Caco-2 (cell line): ENCODE measurements around the gene SLC11A2. TPM values are rescaled to one million over a fixed set of nuclear protein-coding genes. Genes with fewer than 3 reads are reported as not detected.
"Not testable (repeated sequence)": the region's sequence is repeated elsewhere in the genome, so short reads cannot be mapped to it uniquely, and the experiment has no call there.

Experiments used
- BruUV-seq: library from RNA; stranded (reverse); fragments of 400-500 nt; replicated peaks from 2 replicates; lab custom pipeline; 2021; lab: Mats Ljungman, UMichigan
- CTCF ChIA-PET: fragments of 300-600 bp; sonication (Branson Sonifier 250); formaldehyde crosslinking; loops from one replicate; lab custom pipeline; 2022; ENCODE audit warnings: antibody characterized with exemption; lab: Charles Lee
- POLR2A ChIA-PET: fragments of 300-600 bp; sonication (Branson Sonifier 250); formaldehyde crosslinking; loops from one replicate; lab custom pipeline; 2022; ENCODE audit warnings: antibody characterized with exemption; lab: Charles Lee
- DNase-seq, 2 experiments: peaks; one replicate each; pipeline versions ENCODE4 v3.0.0 to v3.0.0-alpha.2; 2020 to 2022
- H3K27me3 ChIP-seq: replicated peaks from 2 replicates; pipeline ENCODE4 v1.6.0; 2011; ENCODE audit warnings: low read length; ENCODE audit not compliant: control insufficient read depth, insufficient read depth
- H3K36me3 ChIP-seq: 2 replicates; pipeline ENCODE4 v1.5.1; 2011; ENCODE audit warnings: low read length; ENCODE audit not compliant: control insufficient read depth, insufficient read depth
- H3K4me1 ChIP-seq: fragments of 250-450 bp; sonication (Bioruptor Pico); 2 replicates; pipeline ENCODE4 v1.5.1; 2020; ENCODE audit warnings: mild to moderate bottlenecking
- H3K4me3 ChIP-seq: 2 replicates; pipeline ENCODE4 v1.5.1; 2011; ENCODE audit warnings: low read depth, mild to moderate bottlenecking, control low read depth, low read length
- H3K9me3 ChIP-seq: fragments of 250-450 bp; sonication (Bioruptor Pico); 2 replicates; pipeline ENCODE4 v1.5.1; 2020; ENCODE audit warnings: mild to moderate bottlenecking, moderate library complexity
- H3K27ac Mint-ChIP-seq: one replicate; pipeline ENCODE4 v1.8.0; 2022; ENCODE audit warnings: mixed read lengths; ENCODE audit not compliant: unreplicated experiment
- H3K27me3 Mint-ChIP-seq: one replicate; pipeline ENCODE4 v1.8.0; 2022; ENCODE audit warnings: mixed read lengths; ENCODE audit not compliant: insufficient read depth, unreplicated experiment
- H3K36me3 Mint-ChIP-seq: one replicate; pipeline ENCODE4 v1.8.0; 2022; ENCODE audit warnings: mild to moderate bottlenecking, mixed read lengths; ENCODE audit not compliant: insufficient read depth, unreplicated experiment
- H3K4me1 Mint-ChIP-seq: one replicate; pipeline ENCODE4 v1.8.0; 2022; ENCODE audit warnings: low read depth, mixed read lengths; ENCODE audit not compliant: unreplicated experiment
- H3K4me3 Mint-ChIP-seq: one replicate; pipeline ENCODE4 v1.8.0; 2022; ENCODE audit warnings: mild to moderate bottlenecking, moderate library complexity, mixed read lengths; ENCODE audit not compliant: unreplicated experiment
- H3K9me3 Mint-ChIP-seq: one replicate; pipeline ENCODE4 v1.8.0; 2022; ENCODE audit warnings: mixed read lengths; ENCODE audit not compliant: unreplicated experiment
- intact Hi-C: fragments of 100-400 bp; cut with micrococcal nuclease; formaldehyde crosslinking; loops from one replicate; pipeline ENCODE4 v1.10.0; 2022; ENCODE audit not compliant: unreplicated experiment
- total RNA-seq: library from RNA; stranded (reverse); gene quantifications from 2 replicates; pipeline ENCODE4 v1.2.3, GENCODE V29; 2022
- TF ChIP-seq, protein P1 (sequence below), 2 experiments: fragments of 200-600 bp in 1 of 2; IDR thresholded peaks; 1 replicate in 1 of 2; 2 replicates in 1 of 2; pipeline versions ENCODE4 v1.5.1 to v1.8.0; 2011 to 2022; ENCODE audit warnings: antibody characterized with exemption in 1 of 2, control low read depth in 1 of 2, inconsistent platforms in 1 of 2, low read depth in 1 of 2, low read length in 1 of 2, mild to moderate bottlenecking in 1 of 2, moderate library complexity in 1 of 2; ENCODE audit not compliant: insufficient read depth in 1 of 2, severe bottlenecking in 1 of 2, unreplicated experiment in 1 of 2

The SLC11A2 gene
- total RNA-seq, 1 experiment from 2014 or later: 115 TPM

GRCh38 chr12:51018956-51019355 lies 7.2 kb downstream of the SLC11A2 start:
- ChIA-PET POLR2A (no interaction called here), CTCF (interaction anchor here (1.5 kb wide), 1 partner anchor 9 kb away, joined by 4 read pairs; no protein-coding TSS in a partner anchor)
- H3K36me3 ChIP-seq: no peaks in the 10 kb centered on the region
- no peak overlapping the region for H3K4me3 ChIP-seq
- Mint-ChIP-seq H3K9me3 (no peaks in the 10 kb centered on the region), H3K27me3 (no peaks in the 10 kb centered on the region), H3K4me3 (no peak overlapping the region), H3K4me1 (peaks cover 8% of the 10 kb centered on the region), H3K36me3 (no peaks in the 10 kb centered on the region), H3K27ac (no peak overlapping the region)
- no peaks in the 10 kb centered on the region for H3K9me3 ChIP-seq
- H3K4me1 ChIP-seq: peaks cover 14% of the 10 kb centered on the region
- no TSS peak for BruUV-seq
- no peaks in the 10 kb centered on the region for H3K27me3 ChIP-seq
- DNase-seq: no peak
- TF ChIP-seq, protein P1, sequence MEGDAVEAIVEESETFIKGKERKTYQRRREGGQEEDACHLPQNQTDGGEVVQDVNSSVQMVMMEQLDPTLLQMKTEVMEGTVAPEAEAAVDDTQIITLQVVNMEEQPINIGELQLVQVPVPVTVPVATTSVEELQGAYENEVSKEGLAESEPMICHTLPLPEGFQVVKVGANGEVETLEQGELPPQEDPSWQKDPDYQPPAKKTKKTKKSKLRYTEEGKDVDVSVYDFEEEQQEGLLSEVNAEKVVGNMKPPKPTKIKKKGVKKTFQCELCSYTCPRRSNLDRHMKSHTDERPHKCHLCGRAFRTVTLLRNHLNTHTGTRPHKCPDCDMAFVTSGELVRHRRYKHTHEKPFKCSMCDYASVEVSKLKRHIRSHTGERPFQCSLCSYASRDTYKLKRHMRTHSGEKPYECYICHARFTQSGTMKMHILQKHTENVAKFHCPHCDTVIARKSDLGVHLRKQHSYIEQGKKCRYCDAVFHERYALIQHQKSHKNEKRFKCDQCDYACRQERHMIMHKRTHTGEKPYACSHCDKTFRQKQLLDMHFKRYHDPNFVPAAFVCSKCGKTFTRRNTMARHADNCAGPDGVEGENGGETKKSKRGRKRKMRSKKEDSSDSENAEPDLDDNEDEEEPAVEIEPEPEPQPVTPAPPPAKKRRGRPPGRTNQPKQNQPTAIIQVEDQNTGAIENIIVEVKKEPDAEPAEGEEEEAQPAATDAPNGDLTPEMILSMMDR (IDR thresholded peaks at IDR 0.05; ENCODE audit: insufficient read depth in 1 of 2, low read depth in 1 of 2, low read length in 1 of 2, severe bottlenecking in 1 of 2, unreplicated experiment in 1 of 2): no peak
- intact Hi-C loops: no loop called here

- peaks cover under 1% of the 10 kb centered on the region for H3K4me1 ChIP-seq
- H3K9me3 ChIP-seq: no peaks in the 10 kb centered on the region
- ChIA-PET CTCF (no interaction called here), POLR2A (no interaction called here)
- no TSS peak for BruUV-seq
- DNase-seq: no peak
- H3K36me3 Mint-ChIP-seq: no peaks in the 10 kb centered on the region
- intact Hi-C loops: no loop called here
- H3K27me3 Mint-ChIP-seq: no peaks in the 10 kb centered on the region
- H3K4me1 Mint-ChIP-seq: peaks cover 3% of the 10 kb centered on the region
- H3K36me3 ChIP-seq: no peaks in the 10 kb centered on the region
- H3K9me3 Mint-ChIP-seq: no peaks in the 10 kb centered on the region
- H3K4me3 Mint-ChIP-seq: no peak overlapping the region
- H3K27me3 ChIP-seq: no peaks in the 10 kb centered on the region
- no peak overlapping the region for H3K27ac Mint-ChIP-seq
- no peak overlapping the region for H3K4me3 ChIP-seq
- TF ChIP-seq, protein P1 (IDR thresholded peaks at IDR 0.05; ENCODE audit: insufficient read depth in 1 of 2, low read depth in 1 of 2, low read length in 1 of 2, severe bottlenecking in 1 of 2, unreplicated experiment in 1 of 2): no peak
Observed at GRCh38 chr12:51017452-51017851, 8.7 kb downstream of the SLC11A2 start.

DNA sequence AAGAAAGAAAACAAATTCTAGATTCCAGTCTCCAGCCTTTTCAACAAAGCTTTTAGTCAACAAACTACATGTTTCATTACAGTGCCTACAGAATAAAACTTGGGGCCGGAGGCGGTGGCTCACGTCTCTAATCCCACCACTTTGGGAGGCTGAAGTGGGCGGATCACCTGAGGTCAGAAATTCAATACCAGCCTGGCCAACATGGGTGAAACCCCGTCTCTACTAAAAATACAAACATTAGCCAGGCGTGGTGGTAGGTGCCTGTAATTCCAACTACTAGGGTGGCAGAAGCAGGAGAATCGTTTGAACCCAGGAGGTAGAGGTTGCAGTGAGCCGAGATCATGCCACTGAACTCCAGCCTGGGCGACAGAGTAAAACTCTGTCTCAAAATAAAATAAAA lies 11.7 kb downstream of the SLC11A2 start:
- H3K9me3 Mint-ChIP-seq, BruUV-seq, H3K9me3 ChIP-seq, intact Hi-C loops, H3K36me3 Mint-ChIP-seq, H3K36me3 ChIP-seq, POLR2A ChIA-PET, H3K27ac Mint-ChIP-seq, DNase-seq, H3K4me3 Mint-ChIP-seq, H3K4me1 ChIP-seq, H3K27me3 Mint-ChIP-seq, CTCF ChIA-PET, H3K27me3 ChIP-seq, H3K4me3 ChIP-seq: not testable (repeated sequence)
- H3K4me1 Mint-ChIP-seq: peaks cover 11% of the 10 kb centered on the region

GRCh38 chr12:51013441-51013840 lies 12.7 kb downstream of the SLC11A2 start:
- H3K36me3 ChIP-seq: no peaks in the 10 kb centered on the region
- intact Hi-C loops: no loop called here
- H3K9me3 ChIP-seq: no peaks in the 10 kb centered on the region
- H3K27me3 ChIP-seq: no peaks in the 10 kb centered on the region
- peaks cover 11% of the 10 kb centered on the region for H3K4me1 Mint-ChIP-seq
- H3K27ac Mint-ChIP-seq: no peak overlapping the region
- POLR2A ChIA-PET: no interaction called here
- no peak overlapping the region for H3K4me3 Mint-ChIP-seq
- DNase-seq: no peak
- H3K27me3 Mint-ChIP-seq: no peaks in the 10 kb centered on the region
- no TSS peak for BruUV-seq
- H3K9me3 Mint-ChIP-seq: no peaks in the 10 kb centered on the region
- TF ChIP-seq, protein P1 (IDR thresholded peaks at IDR 0.05; ENCODE audit: insufficient read depth in 1 of 2, low read depth in 1 of 2, low read length in 1 of 2, severe bottlenecking in 1 of 2, unreplicated experiment in 1 of 2): no peak
- no peaks in the 10 kb centered on the region for H3K4me1 ChIP-seq
- H3K36me3 Mint-ChIP-seq: peaks cover 8% of the 10 kb centered on the region
- H3K4me3 ChIP-seq: no peak overlapping the region
- CTCF ChIA-PET: no interaction called here
